K562 (cell line): Measurements from ENCODE around the gene ARHGAP24. TPM values are rescaled to one million over a fixed set of nuclear protein-coding genes. Genes with fewer than 3 reads are reported as not detected.

Source experiments
- ATF6 ChIP-seq: sonication (generic); formaldehyde crosslinking; IDR thresholded peaks from 2 replicates; pipeline ENCODE4 v1.4.0; 2020; ENCODE audit warnings: mild to moderate bottlenecking, missing genetic modification reagents
- CBX1 ChIP-seq: sonication (generic); IDR thresholded peaks from 2 replicates; pipeline ENCODE4 v1.6.1; 2016; ENCODE audit warnings: antibody characterized with exemption, low read depth, mild to moderate bottlenecking
- CLOCK ChIP-seq: fragments of 250-450 bp; sonication (Bioruptor Pico); IDR thresholded peaks from 2 replicates; pipeline ENCODE4 v1.4.0; 2020; ENCODE audit warnings: mild to moderate bottlenecking, moderate library complexity, borderline replicate concordance
- FOSL1 ChIP-seq: fragments of 200-800 bp; sonication (Bioruptor generic); conservative IDR thresholded peaks from 2 replicates; pipeline ENCODE4 v1.6.1; 2016; ENCODE audit warnings: missing genetic modification characterization, missing compliant biosample characterization
- KDM4B ChIP-seq, 2 experiments: fragments of 450-650 bp in 1 of 2; sonication (generic) in 1 of 2; IDR thresholded peaks; 2 replicates each; pipeline ENCODE4 v1.6.1; 2016 to 2017; ENCODE audit warnings: borderline replicate concordance in 2 of 2, antibody characterized with exemption in 1 of 2, low read depth in 1 of 2, mild to moderate bottlenecking in 1 of 2
- NONO ChIP-seq, 2 experiments: fragments of 200-400 bp in 1 of 2; fragments of 450-650 bp in 1 of 2; formaldehyde crosslinking in 1 of 2; IDR thresholded peaks; 2 replicates each; pipeline ENCODE4 v1.6.1; 2017; ENCODE audit warnings: low read depth in 2 of 2, mild to moderate bottlenecking in 2 of 2, moderate library complexity in 2 of 2, low read length in 1 of 2
- PCBP2 ChIP-seq: fragments of 200-400 bp; formaldehyde crosslinking; IDR thresholded peaks from 2 replicates; pipeline ENCODE4 v1.6.1; 2018; ENCODE audit warnings: low read length, low read depth, mild to moderate bottlenecking, moderate library complexity; ENCODE audit not compliant: poor library complexity, severe bottlenecking
- SMARCE1 ChIP-seq: fragments of 450-650 bp; IDR thresholded peaks from 2 replicates; pipeline ENCODE4 v1.7.1; 2016; ENCODE audit warnings: mild to moderate bottlenecking
- ZBTB7A ChIP-seq: IDR thresholded peaks from 2 replicates; pipeline ENCODE4 v1.6.1; 2011; ENCODE audit warnings: low read depth, mild to moderate bottlenecking, low read length, moderate library complexity, borderline replicate concordance; ENCODE audit not compliant: control insufficient read depth
- ZFP30 ChIP-seq: fragments of 250-450 bp; sonication (Bioruptor Pico); IDR thresholded peaks from 2 replicates; pipeline ENCODE4 v1.8.0; 2022; ENCODE audit warnings: moderate library complexity, mild to moderate bottlenecking, inconsistent platforms, borderline replicate concordance
- ZFP91 ChIP-seq: sonication (generic); formaldehyde crosslinking; IDR thresholded peaks from 2 replicates; pipeline ENCODE4 v1.8.0; 2022; ENCODE audit warnings: mild to moderate bottlenecking, missing genetic modification reagents
- ZNF407 ChIP-seq: fragments of 450-650 bp; IDR thresholded peaks from 2 replicates; pipeline ENCODE4 v1.6.1; 2016; ENCODE audit warnings: low read depth
- ZNF695 ChIP-seq: fragments of 450-650 bp; formaldehyde crosslinking; IDR thresholded peaks from 2 replicates; pipeline ENCODE4 v1.4.0; 2020; ENCODE audit warnings: mild to moderate bottlenecking, moderate library complexity
- polyA plus RNA-seq, 8 experiments: library from polyadenylated mRNA; depleted of rRNA in 4 of 8; stranded (reverse) in 5 of 8; unstranded in 3 of 8; fragments of >200 nt; fragmentation: Nextera tagmentation in 2 of 8; fragmentation: Illumina TruSeq in 1 of 8; extraction: Ambion mirVana in 2 of 8; extraction: Trizol in 1 of 8; gene quantifications; 2 replicates each; pipeline versions ENCODE4 v1.2.1 to v1.2.3, GENCODE V29; 2011 to 2014; ENCODE audit warnings: inconsistent platforms in 1 of 8, missing spikeins in 1 of 8
- total RNA-seq, 7 experiments: library from RNA; depleted of rRNA in 6 of 7; stranded (reverse); fragments of >200 nt in 6 of 7; fragmentation: Illumina TruSeq in 2 of 7; extraction: Trizol in 2 of 7; gene quantifications; 2 replicates each; pipeline versions ENCODE4 v1.2.1 to v1.2.3, GENCODE V29; 2011 to 2021; ENCODE audit warnings: low replicate concordance in 1 of 7

Gene ARHGAP24
- total and polyA plus RNA-seq, 9 of the 15 experiments (the other 6 are each of a cell fraction or from before 2014, with no cell fraction given): 8.0 to 22.6 (median 14.0) TPM

GRCh38 chr4:85725721-85726170, 250.8 kb downstream of the ARHGAP24 start (continued):
- no peak for TF ChIP-seq ZNF407
- TF ChIP-seq ZBTB7A: no peak
- TF ChIP-seq CBX1: no peak
- TF ChIP-seq ATF6: no peak
- TF ChIP-seq CLOCK: no peak
- TF ChIP-seq KDM4B (IDR thresholded peaks at IDR 0.05; ENCODE audit: borderline replicate concordance in 2 of 2, low read depth in 1 of 2): no peak
- TF ChIP-seq ZNF695 (CRISPR knock-in tag): no peak
- no peak for TF ChIP-seq PCBP2
- no peak for TF ChIP-seq NONO (IDR thresholded peaks at IDR 0.05; ENCODE audit: low read depth in 2 of 2, low read length in 1 of 2)
- no peak for TF ChIP-seq ZFP91 (CRISPR knock-in tag)
- TF ChIP-seq ZFP30 (CRISPR knock-in tag): no peak
- peak; percentile 76; the same call in 1 of the 2 replicates for TF ChIP-seq SMARCE1
- TF ChIP-seq FOSL1 (tag): peak; percentile 83
